Hepatocyte (in vitro differentiated cells): ENCODE results near the gene KIRREL3.

Source experiments
- EZH2 ChIP-seq: fragments of 200-600 bp; sonication (generic); IDR thresholded peaks from 2 replicates; pipeline ENCODE4 v1.6.1; 2016; ENCODE audit warnings: antibody characterized with exemption, mild to moderate bottlenecking, borderline replicate concordance
- EZH2phosphoT487 ChIP-seq: fragments of 200-600 bp; sonication (generic); IDR thresholded peaks from one replicate; pipeline ENCODE4 v1.6.1; 2018; ENCODE audit warnings: antibody characterized with exemption, mild to moderate bottlenecking, low read depth, moderate library complexity; ENCODE audit not compliant: unreplicated experiment, severe bottlenecking
- TF ChIP-seq, protein P1 (sequence below): fragments of 200-600 bp; sonication (generic); IDR thresholded peaks from 2 replicates; pipeline ENCODE4 v1.5.1; 2016; ENCODE audit warnings: antibody characterized with exemption, mild to moderate bottlenecking; ENCODE audit not compliant: poor library complexity

DNA sequence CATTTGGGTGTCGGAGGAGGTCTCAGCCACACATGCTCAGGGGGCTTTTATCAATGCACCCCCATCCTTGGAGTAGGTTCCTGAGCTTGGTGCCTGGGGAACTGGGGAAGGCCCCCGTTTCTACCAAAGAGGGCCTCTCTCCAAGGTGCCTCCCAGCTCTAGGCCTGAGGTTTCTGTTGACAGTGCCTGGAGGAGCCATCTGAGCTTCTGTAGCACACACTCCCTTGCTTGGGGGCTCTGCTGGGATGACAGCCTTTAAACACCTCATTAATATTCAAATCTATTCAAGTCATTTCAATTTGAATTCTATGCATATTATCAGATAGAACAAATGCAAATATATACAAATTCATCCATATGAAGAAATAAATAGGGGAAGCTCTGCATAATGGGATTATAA, 18.9 kb downstream of the KIRREL3 start:
- TF ChIP-seq, protein P1, sequence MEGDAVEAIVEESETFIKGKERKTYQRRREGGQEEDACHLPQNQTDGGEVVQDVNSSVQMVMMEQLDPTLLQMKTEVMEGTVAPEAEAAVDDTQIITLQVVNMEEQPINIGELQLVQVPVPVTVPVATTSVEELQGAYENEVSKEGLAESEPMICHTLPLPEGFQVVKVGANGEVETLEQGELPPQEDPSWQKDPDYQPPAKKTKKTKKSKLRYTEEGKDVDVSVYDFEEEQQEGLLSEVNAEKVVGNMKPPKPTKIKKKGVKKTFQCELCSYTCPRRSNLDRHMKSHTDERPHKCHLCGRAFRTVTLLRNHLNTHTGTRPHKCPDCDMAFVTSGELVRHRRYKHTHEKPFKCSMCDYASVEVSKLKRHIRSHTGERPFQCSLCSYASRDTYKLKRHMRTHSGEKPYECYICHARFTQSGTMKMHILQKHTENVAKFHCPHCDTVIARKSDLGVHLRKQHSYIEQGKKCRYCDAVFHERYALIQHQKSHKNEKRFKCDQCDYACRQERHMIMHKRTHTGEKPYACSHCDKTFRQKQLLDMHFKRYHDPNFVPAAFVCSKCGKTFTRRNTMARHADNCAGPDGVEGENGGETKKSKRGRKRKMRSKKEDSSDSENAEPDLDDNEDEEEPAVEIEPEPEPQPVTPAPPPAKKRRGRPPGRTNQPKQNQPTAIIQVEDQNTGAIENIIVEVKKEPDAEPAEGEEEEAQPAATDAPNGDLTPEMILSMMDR, result no peak
- TF ChIP-seq EZH2, result no peak
- no peak for TF ChIP-seq EZH2phosphoT487
